GM12865 (cell line): Measurements from ENCODE around the gene LTBP1.
A peak's percentile ranks its signal among the peaks of the same experiment; 100 is the strongest.

ENCODE experiments used
- DNase-seq: peaks from one replicate; pipeline ENCODE4 v3.0.0; 2010; ENCODE audit warnings: low read depth
- H3K4me3 ChIP-seq: 2 replicates; pipeline ENCODE4 v1.5.1; 2011; ENCODE audit warnings: mild to moderate bottlenecking, low read depth, low read length, control low read depth
- CTCF ChIP-seq: IDR thresholded peaks from 2 replicates; pipeline ENCODE4 v1.5.1; 2011; ENCODE audit warnings: low read length, control low read depth, low read depth, inconsistent platforms; ENCODE audit not compliant: insufficient read depth; ENCODE audit errors: missing control alignments

Gene LTBP1

GRCh38 chr2:33313039-33313438, 366.3 kb downstream of the LTBP1 start:
- no peak for DNase-seq
- TF ChIP-seq CTCF, result no peak
- no peak overlapping the region for H3K4me3 ChIP-seq

GRCh38 chr2:33314541-33314940, 367.8 kb downstream of the LTBP1 start:
- no peak overlapping the region for H3K4me3 ChIP-seq
- no peak for TF ChIP-seq CTCF
- no peak for DNase-seq

- no peak for TF ChIP-seq CTCF
- no peak for DNase-seq
- no peak overlapping the region for H3K4me3 ChIP-seq
These were observed 369.6 kb downstream of the LTBP1 start for GRCh38 chr2:33316328-33316727.

- no peak for TF ChIP-seq CTCF
- H3K4me3 ChIP-seq, result no peak overlapping the region
- no peak for DNase-seq
These were observed 370.7 kb downstream of the LTBP1 start for GRCh38 chr2:33317369-33318007.

GRCh38 chr2:33318456-33318855, 371.7 kb downstream of the LTBP1 start:
- TF ChIP-seq CTCF, result no peak
- H3K4me3 ChIP-seq, result no peak overlapping the region
- no peak for DNase-seq

- no peak for DNase-seq
- H3K4me3 ChIP-seq, result no peak overlapping the region
- no peak for TF ChIP-seq CTCF
These were observed 373.8 kb downstream of the LTBP1 start for GRCh38 chr2:33320573-33320972.

GRCh38 chr2:33321236-33321771, 374.6 kb downstream of the LTBP1 start:
- no peak for TF ChIP-seq CTCF
- no peak overlapping the region for H3K4me3 ChIP-seq
- DNase-seq, result peak; percentile 38
